HuH-7.5 (cell line): Measurements from ENCODE around the gene PCDH18.

Source experiments
- DNase-seq: peaks from one replicate; pipeline ENCODE4 v3.0.0; 2011; ENCODE audit warnings: low spot score

Gene PCDH18

GRCh38 chr4:137471461-137471860 is 60.8 kb downstream of the PCDH18 start:
- DNase-seq: no peak

- DNase-seq: no peak
These were observed 61.5 kb downstream of the PCDH18 start for GRCh38 chr4:137470806-137471205.
